HG03354 (cell line): ENCODE data around the gene FUT3.
"Not testable (repeated sequence)": the region's sequence is repeated elsewhere in the genome, so short reads cannot be mapped to it uniquely, and the experiment has no call there.

ENCODE experiments used
- ATAC-seq: cut with Tn5 transposase; IDR thresholded peaks from one replicate; pipeline ENCODE4 v1.9.1; 2021; ENCODE audit warnings: mild to moderate bottlenecking; ENCODE audit not compliant: unreplicated experiment, poor library complexity, severe bottlenecking

FUT3 gene

GRCh38 chr19:5883157-5883873 is 32.1 kb upstream of the FUT3 start:
- ATAC-seq = not testable (repeated sequence)

- no peak for ATAC-seq
Measured at GRCh38 chr19:5882421-5882968, 31.2 kb upstream of the FUT3 start.

GRCh38 chr19:5881543-5882299 is 30.5 kb upstream of the FUT3 start:
- no peak for ATAC-seq

- ATAC-seq = no peak
Measured at GRCh38 chr19:5880604-5881078, 29.4 kb upstream of the FUT3 start.

- ATAC-seq = no peak
Measured at GRCh38 chr19:5880196-5880595, 28.9 kb upstream of the FUT3 start.

GRCh38 chr19:5877882-5878281 is 26.6 kb upstream of the FUT3 start:
- ATAC-seq = no peak

GRCh38 chr19:5877427-5877826 is 26.2 kb upstream of the FUT3 start:
- ATAC-seq = no peak

GRCh38 chr19:5874496-5874895 is 23.2 kb upstream of the FUT3 start:
- ATAC-seq = not testable (repeated sequence)

- ATAC-seq = no peak
Measured at GRCh38 chr19:5873617-5874199, 22.5 kb upstream of the FUT3 start.

- no peak for ATAC-seq
Measured at GRCh38 chr19:5870986-5871394, 19.7 kb upstream of the FUT3 start.

- no peak for ATAC-seq
Measured at GRCh38 chr19:5867201-5868136, 16.2 kb upstream of the FUT3 start.

GRCh38 chr19:5865772-5866171 is 14.5 kb upstream of the FUT3 start:
- ATAC-seq = no peak

GRCh38 chr19:5864725-5865486 is 13.7 kb upstream of the FUT3 start:
- no peak for ATAC-seq

GRCh38 chr19:5864013-5864720 is 12.9 kb upstream of the FUT3 start:
- ATAC-seq = no peak

GRCh38 chr19:5863030-5863665 is 11.9 kb upstream of the FUT3 start:
- ATAC-seq = no peak

- no peak for ATAC-seq
Measured at GRCh38 chr19:5857203-5858081, 6.2 kb upstream of the FUT3 start.

- not testable (repeated sequence) for ATAC-seq
Measured at GRCh38 chr19:5855151-5855550, 3.9 kb upstream of the FUT3 start.
